Measurements from ENCODE around the gene IMMT.

- no peak for TF ChIP-seq CTCF (conservative IDR thresholded peaks at IDR 0.05 in 1 of 2, IDR thresholded peaks at IDR 0.05 in 1 of 2; ENCODE audit: extremely low read depth in 1 of 2, insufficient read depth in 1 of 2, low read depth in 1 of 2, low read length in 2 of 2)
- no peak for TF ChIP-seq EZH2 (IDR thresholded peaks at IDR 0.05; ENCODE audit: borderline replicate concordance, low read length)
Observed at GRCh38 chr2:86235196-86235980, 40.1 kb upstream of the IMMT start.
